SKM-1 (cell line): ENCODE measurements around the gene OR6K6.

Experiments
- DNase-seq: peaks from one replicate; lab custom pipeline; 2025; ENCODE audit not compliant: unreplicated experiment; lab: John Stamatoyannopoulos, UW

The OR6K6 gene

GRCh38 chr1:158754420-158754819, at the start of gene OR6K6:
OR6K6 (plus strand) TSS chr1:158754720; CDS start chr1:158754888, 168 bp downstream.
- DNase-seq, result no peak

GRCh38 chr1:158706096-158706495, 48.4 kb upstream of the OR6K6 start:
- DNase-seq, result no peak

- no peak for DNase-seq
Measured at GRCh38 chr1:158711098-158711497, 43.4 kb upstream of the OR6K6 start.

GRCh38 chr1:158714754-158715153, 39.8 kb upstream of the OR6K6 start:
- no peak for DNase-seq

- no peak for DNase-seq
Measured at GRCh38 chr1:158716335-158716734, 38.2 kb upstream of the OR6K6 start.

- DNase-seq, result no peak
Measured at GRCh38 chr1:158717344-158717743, 37.2 kb upstream of the OR6K6 start.

GRCh38 chr1:158719664-158720063, 34.9 kb upstream of the OR6K6 start:
- no peak for DNase-seq

GRCh38 chr1:158720620-158721019, 33.9 kb upstream of the OR6K6 start, which contains the start of gene OR6K3:
OR6K3 (minus strand) TSS chr1:158720720; CDS start chr1:158718115, 2,605 bp downstream.
- no peak for DNase-seq

- no peak for DNase-seq
Measured at GRCh38 chr1:158724442-158724841, 30.1 kb upstream of the OR6K6 start.

GRCh38 chr1:158728510-158729225, 25.9 kb upstream of the OR6K6 start:
- no peak for DNase-seq

GRCh38 chr1:158730453-158730852, 24.1 kb upstream of the OR6K6 start:
- DNase-seq, result no peak

GRCh38 chr1:158731707-158732106, 22.8 kb upstream of the OR6K6 start:
- DNase-seq, result no peak

GRCh38 chr1:158732524-158732923, 22.0 kb upstream of the OR6K6 start:
- no peak for DNase-seq

- no peak for DNase-seq
Measured at GRCh38 chr1:158735848-158736247, 18.7 kb upstream of the OR6K6 start.

- no peak for DNase-seq
Measured at GRCh38 chr1:158752155-158752712, 2.3 kb upstream of the OR6K6 start.

GRCh38 chr1:158771950-158772866, 17.7 kb downstream of the OR6K6 start, which contains the start of gene OR6N1:
OR6N1 (minus strand) TSS chr1:158772195; CDS start chr1:158766682, 5,513 bp downstream.
- DNase-seq, result no peak

GRCh38 chr1:158781104-158781503, 26.6 kb downstream of the OR6K6 start, which contains the start of gene OR6N2:
OR6N2 (minus strand) TSS chr1:158781204; CDS start chr1:158777635, 3,569 bp downstream.
- DNase-seq, result no peak

- DNase-seq, result no peak
Measured at GRCh38 chr1:158793604-158794003, 39.1 kb downstream of the OR6K6 start.

- no peak for DNase-seq
Measured at GRCh38 chr1:158794247-158794646, 39.7 kb downstream of the OR6K6 start.

- no peak for DNase-seq
Measured at GRCh38 chr1:158798531-158798930, 44.0 kb downstream of the OR6K6 start.

- no peak for DNase-seq
Measured at GRCh38 chr1:158799689-158800088, 45.2 kb downstream of the OR6K6 start.
